OCI-LY7 (cell line): ENCODE results near the gene KRTAP19-5.

ENCODE experiments used
- CTCF ChIP-seq: fragments of 200-600 bp; sonication (generic); conservative IDR thresholded peaks from 2 replicates; pipeline ENCODE4 v1.5.1; 2014; ENCODE audit warnings: mild to moderate bottlenecking, antibody characterized with exemption, low read length, moderate library complexity, mixed read lengths
- EZH2phosphoT487 ChIP-seq: fragments of 200-600 bp; sonication (generic); IDR thresholded peaks from 2 replicates; pipeline ENCODE4 v1.6.1; 2018; ENCODE audit warnings: low read depth, borderline replicate concordance, mild to moderate bottlenecking, mixed run types, antibody characterized with exemption, low read length, moderate library complexity, mixed read lengths

GRCh38 chr21:30482130-30482529 lies 19.8 kb downstream of the KRTAP19-5 start:
- TF ChIP-seq CTCF = no peak
- no peak for TF ChIP-seq EZH2phosphoT487
